PFSK-1 (cell line): Measurements from ENCODE around the gene SH3TC1.

ENCODE experiments used
- POLR2AphosphoS5 ChIP-seq: IDR thresholded peaks from 2 replicates; pipeline ENCODE4 v1.6.1; 2012; ENCODE audit warnings: low read depth, mild to moderate bottlenecking, control low read depth, low read length, moderate library complexity
- REST ChIP-seq, 2 experiments: IDR thresholded peaks; 2 replicates each; pipeline versions ENCODE4 v1.6.1 to v1.8.0; 2011 to 2012; ENCODE audit warnings: low read depth in 2 of 2, low read length in 2 of 2, control low read depth in 1 of 2, inconsistent platforms in 1 of 2, mild to moderate bottlenecking in 1 of 2, moderate library complexity in 1 of 2; ENCODE audit not compliant: insufficient read depth in 1 of 2
- SIN3A ChIP-seq: IDR thresholded peaks from 2 replicates; pipeline ENCODE4 v1.6.1; 2012; ENCODE audit warnings: mild to moderate bottlenecking, low read length, moderate library complexity, borderline replicate concordance; ENCODE audit not compliant: insufficient read depth
- TAF1 ChIP-seq: IDR thresholded peaks from 2 replicates; pipeline ENCODE4 v1.6.1; 2012; ENCODE audit warnings: low read length, control low read depth, borderline replicate concordance; ENCODE audit not compliant: insufficient read depth

- no peak for TF ChIP-seq POLR2AphosphoS5
- TF ChIP-seq TAF1, result no peak
- TF ChIP-seq REST (IDR thresholded peaks at IDR 0.05; ENCODE audit: insufficient read depth in 1 of 2, low read depth in 2 of 2, low read length in 2 of 2), result no peak
- TF ChIP-seq SIN3A, result no peak
These were observed 658 bp downstream of the SH3TC1 start for GRCh38 chr4:8199594-8200301.
